ENCODE results near the gene PRC1.
"Not testable (repeated sequence)": the region's sequence is repeated elsewhere in the genome, so short reads cannot be mapped to it uniquely, and the experiment has no call there.

PRC1 gene

GRCh38 chr15:90930861-90931574, 63.3 kb downstream of the PRC1 start:
- Mint-ChIP-seq H3K4me3 (peak overlapping the region; percentile 85), H3K27ac (peak overlapping the region; percentile 97), H3K27me3 (no peaks in the 10 kb centered on the region), H3K4me1 (ENCODE audit: low read depth) (peaks cover 54% of the 10 kb centered on the region), H3K36me3 (ENCODE audit: low read depth) (peaks cover 10% of the 10 kb centered on the region), H3K9me3 (no peaks in the 10 kb centered on the region)
- intact Hi-C loops (cut with micrococcal nuclease) = loop anchor here (2.0 to 10.0 kb wide), 2 partner anchors 16 to 46 kb away; partner anchors contain the start of gene FES

GRCh38 chr15:90929246-90930019, 64.9 kb downstream of the PRC1 start:
- Mint-ChIP-seq H3K9me3 (no peaks in the 10 kb centered on the region), H3K36me3 (ENCODE audit: low read depth) (no peaks in the 10 kb centered on the region), H3K4me3 (peak overlapping the region; percentile 87), H3K27ac (peak overlapping the region; percentile 97), H3K4me1 (ENCODE audit: low read depth) (peaks cover 42% of the 10 kb centered on the region), H3K27me3 (no peaks in the 10 kb centered on the region)
- intact Hi-C loops (cut with micrococcal nuclease) = loop anchor here (2.0 to 10.0 kb wide), 2 partner anchors 15 to 45 kb away; partner anchors contain the start of gene FES

- H3K27me3 Mint-ChIP-seq = not testable (repeated sequence)
- peak overlapping the region; percentile 32 for H3K4me3 Mint-ChIP-seq
These were observed 66.2 kb downstream of the PRC1 start for GRCh38 chr15:90928106-90928505.

GRCh38 chr15:90926766-90927165, 67.6 kb downstream of the PRC1 start:
- H3K9me3 Mint-ChIP-seq = not testable (repeated sequence)

More at GRCh38 chr15:90928106-90928505, 66.2 kb downstream of the PRC1 start:
- peak overlapping the region; percentile 72 for H3K27ac Mint-ChIP-seq
- H3K4me1 Mint-ChIP-seq (ENCODE audit: low read depth) = peaks cover 37% of the 10 kb centered on the region
- H3K36me3 Mint-ChIP-seq (ENCODE audit: low read depth); H3K9me3 Mint-ChIP-seq; intact Hi-C loops (cut with micrococcal nuclease): not testable (repeated sequence)

DNA sequence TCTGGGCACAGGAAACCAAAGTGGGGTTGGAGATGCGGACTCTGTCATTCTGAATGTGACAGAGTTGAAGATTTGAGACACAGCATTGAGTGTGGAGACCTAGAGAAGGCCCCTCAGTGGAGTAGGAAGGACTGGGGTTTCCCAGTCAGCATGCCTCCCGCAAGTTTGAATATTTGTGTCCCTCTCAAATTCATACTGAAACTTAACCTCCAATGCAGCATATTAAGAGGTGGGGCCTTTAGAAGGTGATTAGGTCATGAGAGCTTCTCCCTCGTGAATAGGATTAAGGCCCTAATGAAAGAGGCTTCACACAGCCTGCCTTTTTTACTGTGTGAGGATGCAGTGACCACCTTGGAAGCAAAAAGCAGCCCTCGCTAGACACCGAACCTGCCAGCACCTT, 70.0 kb downstream of the PRC1 start:
- intact Hi-C loops (cut with micrococcal nuclease) = no loop called here
- H3K9me3 Mint-ChIP-seq = no peaks in the 10 kb centered on the region
- H3K36me3 Mint-ChIP-seq (ENCODE audit: low read depth) = peaks cover 39% of the 10 kb centered on the region
- H3K4me3 Mint-ChIP-seq = no peak overlapping the region
- no peak overlapping the region for H3K27ac Mint-ChIP-seq
- H3K27me3 Mint-ChIP-seq = no peaks in the 10 kb centered on the region
- peaks cover 8% of the 10 kb centered on the region for H3K4me1 Mint-ChIP-seq (ENCODE audit: low read depth)

More at GRCh38 chr15:90926766-90927165, 67.6 kb downstream of the PRC1 start:
- H3K27me3 Mint-ChIP-seq; intact Hi-C loops (cut with micrococcal nuclease); H3K4me3 Mint-ChIP-seq: not testable (repeated sequence)
- peak overlapping the region; percentile 22 for H3K27ac Mint-ChIP-seq
- peaks cover 29% of the 10 kb centered on the region for H3K4me1 Mint-ChIP-seq (ENCODE audit: low read depth)
- peaks cover 15% of the 10 kb centered on the region for H3K36me3 Mint-ChIP-seq (ENCODE audit: low read depth)

DNA sequence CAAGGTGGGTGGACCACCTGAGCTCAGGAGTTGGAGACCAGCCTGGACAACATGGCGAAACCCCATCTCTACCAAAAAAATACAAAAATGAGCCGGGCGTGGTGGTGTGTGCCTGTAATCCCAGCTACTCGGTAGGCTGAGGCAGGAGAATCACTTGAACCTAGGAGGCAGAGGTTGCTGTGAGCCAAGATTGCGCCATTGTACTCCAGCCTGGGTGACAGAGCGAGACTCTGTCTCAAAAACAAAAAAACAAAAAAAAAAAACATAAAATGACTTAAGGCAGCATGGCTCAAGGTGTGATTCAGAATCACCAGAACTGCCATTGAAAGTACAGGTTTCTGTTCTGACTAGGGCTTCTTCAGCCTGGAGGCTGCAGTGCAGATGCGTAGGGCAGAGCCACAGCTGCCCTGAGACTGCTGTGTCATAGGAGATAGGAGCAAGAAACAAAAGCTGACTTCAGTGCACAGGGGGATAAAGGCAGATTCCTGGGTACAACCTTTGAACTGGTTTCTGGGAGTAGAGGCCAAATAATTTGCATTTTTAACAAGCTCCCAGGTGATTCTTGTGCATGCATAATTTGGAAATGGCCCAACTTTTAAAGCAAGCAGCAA, 71.5 kb downstream of the PRC1 start:
- H3K4me1 Mint-ChIP-seq (ENCODE audit: low read depth); H3K27ac Mint-ChIP-seq; H3K27me3 Mint-ChIP-seq; H3K4me3 Mint-ChIP-seq; H3K9me3 Mint-ChIP-seq; intact Hi-C loops (cut with micrococcal nuclease): not testable (repeated sequence)
- H3K36me3 Mint-ChIP-seq (ENCODE audit: low read depth) = peaks cover 55% of the 10 kb centered on the region

DNA sequence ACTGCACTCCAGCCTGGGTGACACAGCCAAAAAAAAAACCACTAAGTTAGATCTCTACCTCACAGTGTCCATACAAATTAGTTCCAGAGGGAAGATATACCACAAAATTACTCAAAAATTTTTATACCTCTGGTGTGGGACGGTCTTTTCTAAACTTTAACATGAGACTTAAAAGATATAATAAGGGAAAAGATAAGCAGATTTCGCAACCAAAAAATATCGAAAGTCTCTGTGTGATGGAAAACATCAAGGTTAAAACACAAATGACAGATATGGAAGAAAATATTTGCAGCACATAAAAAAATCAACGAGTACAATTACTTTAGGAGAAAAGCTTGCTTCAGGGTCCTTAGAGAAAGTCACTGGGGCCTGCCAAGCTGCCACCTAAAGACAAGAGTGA, 72.4 kb downstream of the PRC1 start:
- Mint-ChIP-seq H3K4me1 (ENCODE audit: low read depth) (peaks cover 11% of the 10 kb centered on the region), H3K36me3 (ENCODE audit: low read depth) (peaks cover 64% of the 10 kb centered on the region)
- intact Hi-C loops (cut with micrococcal nuclease) = no loop called here

GRCh38 chr15:90918835-90919234, 75.5 kb downstream of the PRC1 start:
- intact Hi-C loops (cut with micrococcal nuclease) = no loop called here
- Mint-ChIP-seq H3K36me3 (ENCODE audit: low read depth) (peaks cover 92% of the 10 kb centered on the region), H3K4me1 (ENCODE audit: low read depth) (peaks cover 41% of the 10 kb centered on the region), H3K4me3 (no peak overlapping the region), H3K27me3 (no peaks in the 10 kb centered on the region), H3K9me3 (no peaks in the 10 kb centered on the region), H3K27ac (no peak overlapping the region)

More for the DNA sequence above, 72.4 kb downstream of the PRC1 start:
- H3K27ac Mint-ChIP-seq = no peak overlapping the region
- no peak overlapping the region for H3K4me3 Mint-ChIP-seq
- H3K9me3 Mint-ChIP-seq = no peaks in the 10 kb centered on the region
- H3K27me3 Mint-ChIP-seq = no peaks in the 10 kb centered on the region

- Mint-ChIP-seq H3K4me3 (no peak overlapping the region), H3K27ac (peak overlapping the region; percentile 37), H3K27me3 (no peaks in the 10 kb centered on the region), H3K9me3 (no peaks in the 10 kb centered on the region), H3K36me3 (ENCODE audit: low read depth) (peaks cover 92% of the 10 kb centered on the region), H3K4me1 (ENCODE audit: low read depth) (peaks cover 48% of the 10 kb centered on the region)
- intact Hi-C loops (cut with micrococcal nuclease) = no loop called here
These were observed 76.1 kb downstream of the PRC1 start for GRCh38 chr15:90918034-90918788.

DNA sequence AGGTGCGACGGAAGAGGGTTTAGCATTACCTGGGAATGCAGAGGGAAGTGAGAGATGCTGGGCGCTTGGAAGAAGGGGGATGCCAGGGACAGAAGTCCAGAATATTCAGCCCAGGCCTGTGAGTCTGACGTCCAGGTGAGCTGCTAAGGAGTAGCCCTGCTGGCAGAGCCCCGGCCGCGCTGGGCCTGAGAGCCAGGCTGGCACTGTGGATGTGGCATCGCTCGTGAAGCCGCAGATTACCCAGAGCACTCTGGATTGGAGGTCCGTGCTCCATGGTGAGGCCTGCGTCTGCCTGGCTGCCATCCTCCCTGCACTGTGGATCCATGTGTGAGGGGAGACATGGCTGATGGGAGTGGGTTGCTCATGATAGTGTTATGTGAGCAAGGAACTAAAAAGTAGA, 76.8 kb downstream of the PRC1 start:
- H3K36me3 Mint-ChIP-seq (ENCODE audit: low read depth) = peaks cover 98% of the 10 kb centered on the region
- H3K27me3 Mint-ChIP-seq = no peaks in the 10 kb centered on the region
- H3K4me1 Mint-ChIP-seq (ENCODE audit: low read depth) = peaks cover 54% of the 10 kb centered on the region
- H3K27ac Mint-ChIP-seq = no peak overlapping the region
- no peak overlapping the region for H3K4me3 Mint-ChIP-seq
- no peaks in the 10 kb centered on the region for H3K9me3 Mint-ChIP-seq
- intact Hi-C loops (cut with micrococcal nuclease) = no loop called here

DNA sequence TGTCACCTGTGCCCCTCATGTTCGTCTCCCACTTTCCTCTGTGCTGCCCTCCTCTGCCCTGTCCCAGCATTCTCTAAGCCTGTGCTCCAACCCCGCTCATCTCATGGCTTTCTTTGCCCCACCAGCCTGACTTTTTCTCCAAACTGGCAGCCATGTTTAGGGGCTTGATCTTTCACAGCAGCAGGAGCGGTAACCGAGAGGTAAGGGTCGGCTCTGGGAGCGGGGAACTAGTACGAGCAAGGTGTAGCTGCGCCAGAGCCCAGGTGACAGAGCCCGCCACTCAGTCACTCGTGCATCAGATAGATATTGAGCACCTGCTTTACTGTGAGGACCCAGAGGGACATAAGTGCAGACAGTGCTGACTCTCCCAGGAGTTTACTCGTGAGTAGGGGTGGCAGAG, 77.9 kb downstream of the PRC1 start:
- H3K27me3 Mint-ChIP-seq = no peaks in the 10 kb centered on the region
- peaks cover 61% of the 10 kb centered on the region for H3K4me1 Mint-ChIP-seq (ENCODE audit: low read depth)
- peaks cover 100% of the 10 kb centered on the region for H3K36me3 Mint-ChIP-seq (ENCODE audit: low read depth)
- H3K4me3 Mint-ChIP-seq = no peak overlapping the region
- intact Hi-C loops (cut with micrococcal nuclease) = no loop called here
- H3K27ac Mint-ChIP-seq = peak overlapping the region; percentile 78
- H3K9me3 Mint-ChIP-seq = no peaks in the 10 kb centered on the region

All from dendritic cell treated with granulocyte-macrophage colony-stimulating factor and Interleukin-4, amounts not matched to agents 40 ng/mL and 50 ng/mL, for 4 days (primary cell).